ENCODE data around the gene SLMAP. TPM values are rescaled to one million over a fixed set of nuclear protein-coding genes. Genes with fewer than 3 reads are reported as not detected.
"Not testable (repeated sequence)": the region's sequence is repeated elsewhere in the genome, so short reads cannot be mapped to it uniquely, and the experiment has no call there.

SLMAP gene
- polyA plus RNA-seq, 1 of the 3 experiments (the other 2 are of a cell fraction): 10.5 TPM

DNA sequence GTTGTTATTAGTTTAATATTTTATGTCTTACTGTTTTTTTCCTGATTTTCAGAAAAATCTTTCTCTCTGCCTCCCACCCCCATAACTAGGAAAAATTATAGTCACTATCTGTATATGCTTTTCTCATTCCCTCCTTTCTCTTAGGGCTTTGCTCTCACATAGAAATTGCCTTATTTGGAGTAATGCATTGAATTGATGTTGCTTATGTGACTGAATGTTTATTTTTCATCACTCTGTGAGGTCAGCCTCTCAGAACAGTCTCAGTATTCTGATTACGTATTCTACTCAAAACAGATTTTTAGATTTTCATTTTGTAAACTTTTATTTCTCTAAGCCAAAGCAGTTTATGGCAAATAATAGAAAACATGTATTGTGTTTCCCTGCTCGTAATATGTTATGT is 121.0 kb downstream of the SLMAP start:
- ChIA-PET POLR2A (no interaction called here), CTCF (no interaction called here)

DNA sequence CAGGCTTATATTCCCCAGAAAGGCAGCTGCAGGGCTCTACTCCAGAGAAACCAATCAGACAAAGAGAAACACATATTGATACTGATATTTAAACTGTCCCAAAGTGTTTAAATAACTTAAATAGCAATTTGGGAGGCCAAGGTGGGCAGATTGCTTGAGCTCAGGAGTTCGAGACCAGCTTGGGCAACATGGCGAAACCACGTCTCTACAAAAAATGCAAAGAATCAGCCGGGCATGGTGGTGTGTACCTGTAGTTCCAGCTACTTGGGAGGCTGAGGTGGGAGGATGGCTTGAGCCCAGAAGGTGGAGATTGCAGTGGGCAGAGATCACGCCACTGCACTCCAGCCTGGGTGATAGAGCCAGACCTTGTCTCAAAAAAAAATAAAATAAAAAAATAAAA is 128.3 kb downstream of the SLMAP start:
- H3F3A ChIP-seq (replicated peaks; ENCODE audit: insufficient read depth); H3K79me2 ChIP-seq (ENCODE audit: insufficient read depth); CTCF ChIA-PET; H3K9me3 ChIP-seq; H3K27me3 ChIP-seq (ENCODE audit: insufficient read depth); DNase-seq; POLR2A ChIA-PET; H3K27ac ChIP-seq (ENCODE audit: low read depth in 2 of 2, low read length in 1 of 2); H3K9ac ChIP-seq; H3K4me1 ChIP-seq (ENCODE audit: control insufficient read depth in 1 of 2, insufficient read depth in 2 of 2, low read depth in 1 of 2, low read length in 1 of 2); H2AFZ ChIP-seq (ENCODE audit: low read depth); H3K4me2 ChIP-seq; H3K9me2 ChIP-seq; H4K20me1 ChIP-seq (ENCODE audit: insufficient read depth); H3K4me3 ChIP-seq (ENCODE audit: low read depth in 2 of 2, low read length in 1 of 2): not testable (repeated sequence)
- 97% methylated on average over 5 of the region's 5 CpGs for WGBS (ENCODE audit: low lambda C conversion rate)
- H3K36me3 ChIP-seq (replicated peaks in 1 of 2; ENCODE audit: control insufficient read depth in 1 of 2, insufficient read depth in 2 of 2, low read length in 1 of 2): peaks cover 0 to 27% of the 10 kb centered on the region in 2 experiments

More for the DNA sequence above, 121.0 kb downstream of the SLMAP start:
- Histone ChIP-seq H3K27ac (ENCODE audit: low read depth in 2 of 2, low read length in 1 of 2) (no peak overlapping the region), H3K4me3 (ENCODE audit: low read depth in 2 of 2, low read length in 1 of 2) (no peak overlapping the region), H3K9me3 (no peaks in the 10 kb centered on the region), H3K4me2 (no peak overlapping the region), H3K9me2 (no peaks in the 10 kb centered on the region), H4K20me1 (ENCODE audit: insufficient read depth) (no peaks in the 10 kb centered on the region), H2AFZ (ENCODE audit: low read depth) (no peak overlapping the region), H3F3A (replicated peaks; ENCODE audit: insufficient read depth) (no peaks in the 10 kb centered on the region), H3K36me3 (replicated peaks in 1 of 2; ENCODE audit: control insufficient read depth in 1 of 2, insufficient read depth in 2 of 2, low read length in 1 of 2) (peaks cover 0 to 14% of the 10 kb centered on the region in 2 experiments), H3K4me1 (ENCODE audit: control insufficient read depth in 1 of 2, insufficient read depth in 2 of 2, low read depth in 1 of 2, low read length in 1 of 2) (no peaks in the 10 kb centered on the region), H3K27me3 (ENCODE audit: insufficient read depth) (no peaks in the 10 kb centered on the region), H3K9ac (no peak overlapping the region), H3K79me2 (ENCODE audit: insufficient read depth) (no peaks in the 10 kb centered on the region)
- WGBS (ENCODE audit: low lambda C conversion rate): 96% methylated on average over 2 of the region's 2 CpGs
- no peak for DNase-seq
- TF ChIP-seq, protein P1, sequence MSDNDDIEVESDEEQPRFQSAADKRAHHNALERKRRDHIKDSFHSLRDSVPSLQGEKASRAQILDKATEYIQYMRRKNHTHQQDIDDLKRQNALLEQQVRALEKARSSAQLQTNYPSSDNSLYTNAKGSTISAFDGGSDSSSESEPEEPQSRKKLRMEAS (IDR thresholded peaks at IDR 0.05; ENCODE audit: low read depth): no peak
- TF ChIP-seq, protein P2, sequence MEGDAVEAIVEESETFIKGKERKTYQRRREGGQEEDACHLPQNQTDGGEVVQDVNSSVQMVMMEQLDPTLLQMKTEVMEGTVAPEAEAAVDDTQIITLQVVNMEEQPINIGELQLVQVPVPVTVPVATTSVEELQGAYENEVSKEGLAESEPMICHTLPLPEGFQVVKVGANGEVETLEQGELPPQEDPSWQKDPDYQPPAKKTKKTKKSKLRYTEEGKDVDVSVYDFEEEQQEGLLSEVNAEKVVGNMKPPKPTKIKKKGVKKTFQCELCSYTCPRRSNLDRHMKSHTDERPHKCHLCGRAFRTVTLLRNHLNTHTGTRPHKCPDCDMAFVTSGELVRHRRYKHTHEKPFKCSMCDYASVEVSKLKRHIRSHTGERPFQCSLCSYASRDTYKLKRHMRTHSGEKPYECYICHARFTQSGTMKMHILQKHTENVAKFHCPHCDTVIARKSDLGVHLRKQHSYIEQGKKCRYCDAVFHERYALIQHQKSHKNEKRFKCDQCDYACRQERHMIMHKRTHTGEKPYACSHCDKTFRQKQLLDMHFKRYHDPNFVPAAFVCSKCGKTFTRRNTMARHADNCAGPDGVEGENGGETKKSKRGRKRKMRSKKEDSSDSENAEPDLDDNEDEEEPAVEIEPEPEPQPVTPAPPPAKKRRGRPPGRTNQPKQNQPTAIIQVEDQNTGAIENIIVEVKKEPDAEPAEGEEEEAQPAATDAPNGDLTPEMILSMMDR (IDR thresholded peaks at IDR 0.05): no peak
- no peak for TF ChIP-seq TCF12 (IDR thresholded peaks at IDR 0.05)
- no peak for TF ChIP-seq ELF1 (IDR thresholded peaks at IDR 0.05)
- TF ChIP-seq EZH2phosphoT487 (IDR thresholded peaks at IDR 0.05; ENCODE audit: borderline replicate concordance, low read depth): no peak
- TF ChIP-seq, protein P3, sequence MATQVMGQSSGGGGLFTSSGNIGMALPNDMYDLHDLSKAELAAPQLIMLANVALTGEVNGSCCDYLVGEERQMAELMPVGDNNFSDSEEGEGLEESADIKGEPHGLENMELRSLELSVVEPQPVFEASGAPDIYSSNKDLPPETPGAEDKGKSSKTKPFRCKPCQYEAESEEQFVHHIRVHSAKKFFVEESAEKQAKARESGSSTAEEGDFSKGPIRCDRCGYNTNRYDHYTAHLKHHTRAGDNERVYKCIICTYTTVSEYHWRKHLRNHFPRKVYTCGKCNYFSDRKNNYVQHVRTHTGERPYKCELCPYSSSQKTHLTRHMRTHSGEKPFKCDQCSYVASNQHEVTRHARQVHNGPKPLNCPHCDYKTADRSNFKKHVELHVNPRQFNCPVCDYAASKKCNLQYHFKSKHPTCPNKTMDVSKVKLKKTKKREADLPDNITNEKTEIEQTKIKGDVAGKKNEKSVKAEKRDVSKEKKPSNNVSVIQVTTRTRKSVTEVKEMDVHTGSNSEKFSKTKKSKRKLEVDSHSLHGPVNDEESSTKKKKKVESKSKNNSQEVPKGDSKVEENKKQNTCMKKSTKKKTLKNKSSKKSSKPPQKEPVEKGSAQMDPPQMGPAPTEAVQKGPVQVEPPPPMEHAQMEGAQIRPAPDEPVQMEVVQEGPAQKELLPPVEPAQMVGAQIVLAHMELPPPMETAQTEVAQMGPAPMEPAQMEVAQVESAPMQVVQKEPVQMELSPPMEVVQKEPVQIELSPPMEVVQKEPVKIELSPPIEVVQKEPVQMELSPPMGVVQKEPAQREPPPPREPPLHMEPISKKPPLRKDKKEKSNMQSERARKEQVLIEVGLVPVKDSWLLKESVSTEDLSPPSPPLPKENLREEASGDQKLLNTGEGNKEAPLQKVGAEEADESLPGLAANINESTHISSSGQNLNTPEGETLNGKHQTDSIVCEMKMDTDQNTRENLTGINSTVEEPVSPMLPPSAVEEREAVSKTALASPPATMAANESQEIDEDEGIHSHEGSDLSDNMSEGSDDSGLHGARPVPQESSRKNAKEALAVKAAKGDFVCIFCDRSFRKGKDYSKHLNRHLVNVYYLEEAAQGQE (IDR thresholded peaks at IDR 0.05; ENCODE audit: low read depth, low read length): no peak
- TF ChIP-seq, protein P4, sequence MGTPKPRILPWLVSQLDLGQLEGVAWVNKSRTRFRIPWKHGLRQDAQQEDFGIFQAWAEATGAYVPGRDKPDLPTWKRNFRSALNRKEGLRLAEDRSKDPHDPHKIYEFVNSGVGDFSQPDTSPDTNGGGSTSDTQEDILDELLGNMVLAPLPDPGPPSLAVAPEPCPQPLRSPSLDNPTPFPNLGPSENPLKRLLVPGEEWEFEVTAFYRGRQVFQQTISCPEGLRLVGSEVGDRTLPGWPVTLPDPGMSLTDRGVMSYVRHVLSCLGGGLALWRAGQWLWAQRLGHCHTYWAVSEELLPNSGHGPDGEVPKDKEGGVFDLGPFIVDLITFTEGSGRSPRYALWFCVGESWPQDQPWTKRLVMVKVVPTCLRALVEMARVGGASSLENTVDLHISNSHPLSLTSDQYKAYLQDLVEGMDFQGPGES (IDR thresholded peaks at IDR 0.05; ENCODE audit: low read depth, low read length): no peak
- TF ChIP-seq NFIC (IDR thresholded peaks at IDR 0.05; ENCODE audit: borderline replicate concordance): no peak
- no peak for TF ChIP-seq RCOR1 (IDR thresholded peaks at IDR 0.05; ENCODE audit: low read length)
- TF ChIP-seq SIN3A (IDR thresholded peaks at IDR 0.05; ENCODE audit: borderline replicate concordance, low read depth, low read length): no peak
- TF ChIP-seq TAF1 (IDR thresholded peaks at IDR 0.05; ENCODE audit: borderline replicate concordance, low read depth, low read length): no peak
- no peak for TF ChIP-seq POLR2AphosphoS5 (IDR thresholded peaks at IDR 0.05; ENCODE audit: low read depth, low read length)
- TF ChIP-seq, protein P5, sequence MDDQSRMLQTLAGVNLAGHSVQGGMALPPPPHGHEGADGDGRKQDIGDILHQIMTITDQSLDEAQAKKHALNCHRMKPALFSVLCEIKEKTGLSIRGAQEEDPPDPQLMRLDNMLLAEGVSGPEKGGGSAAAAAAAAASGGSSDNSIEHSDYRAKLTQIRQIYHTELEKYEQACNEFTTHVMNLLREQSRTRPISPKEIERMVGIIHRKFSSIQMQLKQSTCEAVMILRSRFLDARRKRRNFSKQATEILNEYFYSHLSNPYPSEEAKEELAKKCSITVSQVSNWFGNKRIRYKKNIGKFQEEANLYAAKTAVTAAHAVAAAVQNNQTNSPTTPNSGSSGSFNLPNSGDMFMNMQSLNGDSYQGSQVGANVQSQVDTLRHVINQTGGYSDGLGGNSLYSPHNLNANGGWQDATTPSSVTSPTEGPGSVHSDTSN (IDR thresholded peaks at IDR 0.05): no peak
- no peak for TF ChIP-seq GATA2 (CRISPR knock-in tag; IDR thresholded peaks at IDR 0.05)

All from SK-N-SH (cell line).